Chondrocyte (in vitro differentiated cells): ENCODE measurements around the gene MAP1A. TPM values are rescaled to one million over a fixed set of nuclear protein-coding genes. Genes with fewer than 3 reads are reported as not detected.

Experiments
- DNase-seq: peaks from one replicate; pipeline ENCODE4 v3.0.0; 2021; ENCODE audit warnings: mixed read lengths, low spot score
- H3K27ac Mint-ChIP-seq: one replicate; pipeline ENCODE4 v1.8.0; 2021; ENCODE audit warnings: mild to moderate bottlenecking, moderate library complexity, mixed read lengths; ENCODE audit not compliant: unreplicated experiment
- H3K27me3 Mint-ChIP-seq: 2 replicates; pipeline ENCODE4 v1.8.0; 2021; ENCODE audit warnings: low read depth, mixed read lengths
- H3K36me3 Mint-ChIP-seq: 2 replicates; pipeline ENCODE4 v1.8.0; 2021; ENCODE audit warnings: low read depth, mixed read lengths
- H3K4me1 Mint-ChIP-seq: 2 replicates; pipeline ENCODE4 v1.8.0; 2021; ENCODE audit warnings: low read depth, mild to moderate bottlenecking, mixed read lengths
- H3K4me3 Mint-ChIP-seq: one replicate; pipeline ENCODE4 v1.8.0; 2021; ENCODE audit warnings: mild to moderate bottlenecking, moderate library complexity, mixed read lengths; ENCODE audit not compliant: unreplicated experiment
- H3K9me3 Mint-ChIP-seq: 2 replicates; pipeline ENCODE4 v1.8.0; 2021; ENCODE audit warnings: low read depth, mixed read lengths
- total RNA-seq: library from RNA; stranded (reverse); gene quantifications from 3 replicates; pipeline ENCODE4 v1.2.1, GENCODE V29; 2021
- TF ChIP-seq, protein P1 (sequence below): fragments of 200-600 bp; sonication (generic); IDR thresholded peaks from 2 replicates; pipeline ENCODE4 v1.5.0; 2021; ENCODE audit warnings: antibody characterized with exemption, mild to moderate bottlenecking, moderate library complexity

The MAP1A gene
- total RNA-seq, 1 donor from 2014 or later, result 96.3 TPM

DNA sequence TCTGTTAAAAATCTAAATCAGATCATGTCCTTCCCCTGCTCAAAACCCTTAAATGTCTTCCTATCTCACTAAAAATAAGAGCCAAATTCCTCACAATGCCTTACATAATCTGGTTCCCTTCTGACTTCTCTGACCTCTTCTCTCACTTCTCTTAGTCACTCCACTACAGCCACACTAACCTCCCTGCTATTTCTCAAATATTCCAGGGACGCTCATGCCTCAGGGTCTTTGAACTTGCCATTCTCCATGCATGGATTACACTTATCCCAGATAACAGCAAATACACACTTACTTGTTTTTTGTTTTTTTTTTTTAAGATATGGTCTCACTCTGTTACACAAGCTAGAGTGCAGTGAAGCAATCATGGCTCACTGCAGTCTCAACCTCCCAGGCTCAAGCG, 33.0 kb upstream of the MAP1A start:
- Mint-ChIP-seq H3K9me3 (no peaks in the 10 kb centered on the region), H3K4me3 (no peak overlapping the region), H3K4me1 (peaks cover 11% of the 10 kb centered on the region), H3K36me3 (peaks cover 14% of the 10 kb centered on the region), H3K27ac (peak overlapping the region; percentile 9), H3K27me3 (no peaks in the 10 kb centered on the region)
- DNase-seq, result no peak
- TF ChIP-seq, protein P1, sequence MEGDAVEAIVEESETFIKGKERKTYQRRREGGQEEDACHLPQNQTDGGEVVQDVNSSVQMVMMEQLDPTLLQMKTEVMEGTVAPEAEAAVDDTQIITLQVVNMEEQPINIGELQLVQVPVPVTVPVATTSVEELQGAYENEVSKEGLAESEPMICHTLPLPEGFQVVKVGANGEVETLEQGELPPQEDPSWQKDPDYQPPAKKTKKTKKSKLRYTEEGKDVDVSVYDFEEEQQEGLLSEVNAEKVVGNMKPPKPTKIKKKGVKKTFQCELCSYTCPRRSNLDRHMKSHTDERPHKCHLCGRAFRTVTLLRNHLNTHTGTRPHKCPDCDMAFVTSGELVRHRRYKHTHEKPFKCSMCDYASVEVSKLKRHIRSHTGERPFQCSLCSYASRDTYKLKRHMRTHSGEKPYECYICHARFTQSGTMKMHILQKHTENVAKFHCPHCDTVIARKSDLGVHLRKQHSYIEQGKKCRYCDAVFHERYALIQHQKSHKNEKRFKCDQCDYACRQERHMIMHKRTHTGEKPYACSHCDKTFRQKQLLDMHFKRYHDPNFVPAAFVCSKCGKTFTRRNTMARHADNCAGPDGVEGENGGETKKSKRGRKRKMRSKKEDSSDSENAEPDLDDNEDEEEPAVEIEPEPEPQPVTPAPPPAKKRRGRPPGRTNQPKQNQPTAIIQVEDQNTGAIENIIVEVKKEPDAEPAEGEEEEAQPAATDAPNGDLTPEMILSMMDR, result no peak

DNA sequence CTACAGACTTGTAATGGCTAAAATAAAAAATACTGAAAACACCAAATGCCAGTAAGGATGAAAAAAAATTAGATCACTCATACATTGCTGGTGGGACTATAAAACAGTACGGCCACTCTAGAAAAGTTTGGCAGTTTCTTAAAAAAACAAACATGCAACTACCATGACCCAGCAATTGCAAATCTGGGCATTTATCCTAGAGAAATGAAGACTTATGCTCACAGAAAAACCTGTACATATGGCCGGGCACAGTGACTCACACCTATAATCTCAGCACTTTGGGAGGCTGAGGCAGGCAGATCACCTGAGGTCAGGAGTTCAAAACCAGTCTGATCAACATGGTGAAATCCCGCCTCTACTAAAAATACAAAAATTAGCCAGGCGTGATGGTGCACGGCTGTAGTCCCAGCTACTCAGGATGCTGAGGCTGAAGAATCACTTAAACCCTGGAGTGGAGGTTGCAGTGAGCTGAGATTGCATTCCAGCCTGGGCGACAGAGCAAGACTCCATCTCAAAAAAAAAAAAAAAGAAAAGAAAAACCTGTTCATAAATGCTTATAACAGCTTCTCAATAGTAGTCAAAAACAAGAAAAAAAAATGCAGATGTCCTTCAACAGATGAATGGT, 30.0 kb upstream of the MAP1A start:
- Mint-ChIP-seq H3K27me3 (no peaks in the 10 kb centered on the region), H3K36me3 (peaks cover 10% of the 10 kb centered on the region), H3K4me3 (no peak overlapping the region), H3K9me3 (no peaks in the 10 kb centered on the region), H3K4me1 (peaks cover 24% of the 10 kb centered on the region), H3K27ac (no peak overlapping the region)
- no peak for DNase-seq
- TF ChIP-seq, protein P1, result no peak

DNA sequence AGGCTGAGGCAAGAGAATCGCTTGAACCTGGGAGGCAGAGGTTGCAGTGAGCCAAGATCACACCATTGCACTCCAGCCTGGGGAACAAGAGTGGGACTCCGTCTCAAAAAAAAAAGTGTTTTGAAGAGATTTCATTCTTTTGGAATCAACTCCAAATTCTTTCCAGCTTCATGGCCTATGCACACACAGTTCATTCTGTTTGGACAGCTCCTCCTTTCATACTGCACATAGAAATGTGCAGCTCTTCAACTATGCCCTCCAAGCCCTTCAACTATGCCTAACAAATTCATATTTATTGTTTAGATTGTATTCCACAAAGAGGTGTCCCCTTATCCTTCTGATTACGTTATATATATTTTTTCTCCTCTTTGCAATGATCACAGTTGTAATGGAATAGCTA, 28.6 kb upstream of the MAP1A start:
- no peaks in the 10 kb centered on the region for H3K9me3 Mint-ChIP-seq
- H3K27ac Mint-ChIP-seq, result no peak overlapping the region
- TF ChIP-seq, protein P1, result no peak
- no peaks in the 10 kb centered on the region for H3K27me3 Mint-ChIP-seq
- no peak overlapping the region for H3K4me3 Mint-ChIP-seq
- H3K36me3 Mint-ChIP-seq, result peaks cover 10% of the 10 kb centered on the region
- no peak for DNase-seq
- H3K4me1 Mint-ChIP-seq, result peaks cover 31% of the 10 kb centered on the region

DNA sequence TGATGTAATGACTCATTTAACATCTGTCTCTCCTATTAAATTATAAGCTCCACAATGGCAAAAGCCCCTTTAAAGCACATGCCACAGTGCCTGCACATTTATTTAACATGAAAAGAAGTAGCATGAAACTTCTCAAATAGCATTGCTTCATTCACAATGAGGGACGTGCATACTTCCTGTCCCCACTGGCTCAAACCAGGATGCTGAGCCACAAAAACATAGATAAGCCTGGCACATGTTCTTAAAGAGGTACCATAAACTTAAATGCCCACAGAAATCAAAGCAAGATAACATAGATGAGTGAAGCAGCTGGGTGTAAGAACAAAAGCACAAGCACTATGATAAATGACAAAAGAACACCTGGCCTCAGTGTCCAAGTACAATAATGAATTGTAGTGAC, 28.2 kb upstream of the MAP1A start:
- Mint-ChIP-seq H3K27ac (no peak overlapping the region), H3K27me3 (no peaks in the 10 kb centered on the region), H3K36me3 (peaks cover 10% of the 10 kb centered on the region), H3K4me3 (no peak overlapping the region), H3K9me3 (no peaks in the 10 kb centered on the region), H3K4me1 (peaks cover 31% of the 10 kb centered on the region)
- no peak for DNase-seq
- TF ChIP-seq, protein P1, result no peak

DNA sequence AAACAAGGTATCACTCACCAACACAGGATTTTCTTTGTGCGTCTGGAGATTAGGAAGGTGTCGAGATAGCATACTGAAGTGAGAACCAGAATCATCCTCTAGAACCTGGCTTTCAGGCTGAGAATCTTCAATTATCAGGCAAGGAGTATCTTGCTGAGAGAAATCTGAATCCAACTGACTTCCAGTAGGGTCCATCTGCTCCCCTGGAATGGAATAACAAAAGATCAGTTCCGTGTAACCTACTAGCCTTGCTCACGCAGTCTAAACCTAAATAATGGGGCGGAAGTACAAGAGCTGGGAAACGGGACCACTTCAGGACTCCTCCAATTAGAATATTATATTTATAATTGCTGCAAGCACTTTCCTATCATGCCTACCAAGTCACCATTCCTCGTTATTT, 25.1 kb upstream of the MAP1A start:
- Mint-ChIP-seq H3K27ac (peak overlapping the region; percentile 99), H3K4me3 (peak overlapping the region; percentile 100), H3K27me3 (no peaks in the 10 kb centered on the region), H3K4me1 (peaks cover 29% of the 10 kb centered on the region), H3K9me3 (no peaks in the 10 kb centered on the region), H3K36me3 (peaks cover 7% of the 10 kb centered on the region)
- TF ChIP-seq, protein P1, result no peak
- no peak for DNase-seq
